OCI-LY7 (cell line): ENCODE measurements around the gene EHF. TPM values are rescaled to one million over a fixed set of nuclear protein-coding genes. Genes with fewer than 3 reads are reported as not detected.

Experiments used
- BruUV-seq: library from RNA; stranded (reverse); fragments of 400-500 nt; replicated peaks from 2 replicates; lab custom pipeline; 2021; lab: Mats Ljungman, UMichigan
- CTCF ChIA-PET: fragments of 300-600 bp; sonication (Branson Sonifier 250); formaldehyde crosslinking; loops from one replicate; lab custom pipeline; 2022; ENCODE audit warnings: antibody characterized with exemption; ENCODE audit not compliant: unreplicated experiment; lab: Charles Lee
- POLR2A ChIA-PET: fragments of 300-600 bp; sonication (Branson Sonifier 250); formaldehyde crosslinking; loops from one replicate; lab custom pipeline; 2022; ENCODE audit warnings: antibody characterized with exemption; lab: Charles Lee
- DNase-seq: peaks from one replicate; pipeline ENCODE4 v3.0.0-alpha.2; 2015; ENCODE audit warnings: low spot score
- H2AFZ ChIP-seq: fragments of 200-600 bp; sonication (generic), shearing (Covaris generic); 2 replicates; pipeline ENCODE4 v1.6.1; 2014; ENCODE audit warnings: mild to moderate bottlenecking, antibody characterized with exemption, low read length, moderate library complexity
- H3K27ac ChIP-seq: fragments of 200-600 bp; sonication (generic); 2 replicates; pipeline ENCODE4 v1.5.1; 2014; ENCODE audit warnings: mixed run types, low read depth, mild to moderate bottlenecking, moderate library complexity, low read length, inconsistent platforms; ENCODE audit not compliant: poor library complexity, severe bottlenecking
- H3K36me3 ChIP-seq: fragments of 200-600 bp; sonication (generic); 2 replicates; pipeline ENCODE4 v1.6.1; 2014; ENCODE audit warnings: mild to moderate bottlenecking, antibody characterized with exemption, low read length, moderate library complexity, mixed read lengths; ENCODE audit not compliant: insufficient read depth
- H3K4me1 ChIP-seq: fragments of 200-600 bp; sonication (generic); 2 replicates; pipeline ENCODE4 v1.5.1; 2014; ENCODE audit warnings: mild to moderate bottlenecking, low read length; ENCODE audit not compliant: insufficient read depth, poor library complexity, severe bottlenecking
- H3K4me2 ChIP-seq: fragments of 200-600 bp; sonication (generic); 2 replicates; pipeline ENCODE4 v1.6.1; 2014; ENCODE audit warnings: mild to moderate bottlenecking, low read length
- H3K4me3 ChIP-seq: fragments of 200-600 bp; sonication (generic); 2 replicates; pipeline ENCODE4 v1.5.1; 2014; ENCODE audit warnings: mild to moderate bottlenecking, low read depth, low read length; ENCODE audit not compliant: poor library complexity, severe bottlenecking
- H3K79me2 ChIP-seq: fragments of 200-600 bp; sonication (generic); 2 replicates; pipeline ENCODE4 v1.6.1; 2016; ENCODE audit warnings: low read depth, mild to moderate bottlenecking, low read length, moderate library complexity, mixed read lengths; ENCODE audit not compliant: insufficient read depth
- H3K9me2 ChIP-seq: fragments of 200-600 bp; sonication (generic); 2 replicates; pipeline ENCODE4 v1.6.1; 2016; ENCODE audit warnings: mild to moderate bottlenecking, low read length, mixed read lengths; ENCODE audit not compliant: insufficient read depth
- H3K9me3 ChIP-seq: fragments of 200-600 bp; sonication (generic); 2 replicates; pipeline ENCODE4 v1.6.1; 2014; ENCODE audit warnings: mild to moderate bottlenecking, mixed run types, low read length, mixed read lengths
- H4K20me1 ChIP-seq: fragments of 200-600 bp; sonication (generic); 2 replicates; pipeline ENCODE4 v1.6.1; 2014; ENCODE audit warnings: mild to moderate bottlenecking, antibody characterized with exemption, low read length, moderate library complexity, mixed read lengths; ENCODE audit not compliant: insufficient read depth
- EZH2phosphoT487 ChIP-seq: fragments of 200-600 bp; sonication (generic); IDR thresholded peaks from 2 replicates; pipeline ENCODE4 v1.6.1; 2018; ENCODE audit warnings: low read depth, borderline replicate concordance, mild to moderate bottlenecking, mixed run types, antibody characterized with exemption, low read length, moderate library complexity, mixed read lengths
- intact Hi-C: fragments of 100-400 bp; cut with micrococcal nuclease; formaldehyde crosslinking; loops from one replicate; pipeline ENCODE4 v1.10.0; 2022; ENCODE audit not compliant: unreplicated experiment
- total RNA-seq, 2 experiments: library from RNA; depleted of rRNA in 1 of 2; stranded (reverse); fragments of >200 nt in 1 of 2; shearing (Covaris generic) in 1 of 2; gene quantifications; 2 replicates each; pipeline ENCODE4 v1.2.3, GENCODE V29; 2014 to 2022
- TF ChIP-seq, protein P1 (sequence below): fragments of 200-600 bp; sonication (generic); conservative IDR thresholded peaks from 2 replicates; pipeline ENCODE4 v1.5.1; 2014; ENCODE audit warnings: mild to moderate bottlenecking, antibody characterized with exemption, low read length, moderate library complexity, mixed read lengths

Gene EHF
- total RNA-seq, 2 experiments from 2014 or later, result not detected

GRCh38 chr11:34676227-34676626 is 55.3 kb downstream of the EHF start:
- no peak for DNase-seq
- POLR2A ChIA-PET, result no interaction called here
- CTCF ChIA-PET, result no interaction called here
- H3K9me2 ChIP-seq, result no peaks in the 10 kb centered on the region
- H4K20me1 ChIP-seq, result no peaks in the 10 kb centered on the region
- H3K79me2 ChIP-seq, result no peaks in the 10 kb centered on the region
- no peak overlapping the region for H3K4me2 ChIP-seq
- no peak overlapping the region for H2AFZ ChIP-seq
- BruUV-seq, result no TSS peak
- H3K36me3 ChIP-seq, result no peaks in the 10 kb centered on the region
- H3K4me1 ChIP-seq, result no peaks in the 10 kb centered on the region
- intact Hi-C loops, result no loop called here
- TF ChIP-seq, protein P1, sequence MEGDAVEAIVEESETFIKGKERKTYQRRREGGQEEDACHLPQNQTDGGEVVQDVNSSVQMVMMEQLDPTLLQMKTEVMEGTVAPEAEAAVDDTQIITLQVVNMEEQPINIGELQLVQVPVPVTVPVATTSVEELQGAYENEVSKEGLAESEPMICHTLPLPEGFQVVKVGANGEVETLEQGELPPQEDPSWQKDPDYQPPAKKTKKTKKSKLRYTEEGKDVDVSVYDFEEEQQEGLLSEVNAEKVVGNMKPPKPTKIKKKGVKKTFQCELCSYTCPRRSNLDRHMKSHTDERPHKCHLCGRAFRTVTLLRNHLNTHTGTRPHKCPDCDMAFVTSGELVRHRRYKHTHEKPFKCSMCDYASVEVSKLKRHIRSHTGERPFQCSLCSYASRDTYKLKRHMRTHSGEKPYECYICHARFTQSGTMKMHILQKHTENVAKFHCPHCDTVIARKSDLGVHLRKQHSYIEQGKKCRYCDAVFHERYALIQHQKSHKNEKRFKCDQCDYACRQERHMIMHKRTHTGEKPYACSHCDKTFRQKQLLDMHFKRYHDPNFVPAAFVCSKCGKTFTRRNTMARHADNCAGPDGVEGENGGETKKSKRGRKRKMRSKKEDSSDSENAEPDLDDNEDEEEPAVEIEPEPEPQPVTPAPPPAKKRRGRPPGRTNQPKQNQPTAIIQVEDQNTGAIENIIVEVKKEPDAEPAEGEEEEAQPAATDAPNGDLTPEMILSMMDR, result no peak
- no peak for TF ChIP-seq EZH2phosphoT487
- H3K27ac ChIP-seq, result no peak overlapping the region
- no peak overlapping the region for H3K4me3 ChIP-seq
- H3K9me3 ChIP-seq, result no peaks in the 10 kb centered on the region

DNA sequence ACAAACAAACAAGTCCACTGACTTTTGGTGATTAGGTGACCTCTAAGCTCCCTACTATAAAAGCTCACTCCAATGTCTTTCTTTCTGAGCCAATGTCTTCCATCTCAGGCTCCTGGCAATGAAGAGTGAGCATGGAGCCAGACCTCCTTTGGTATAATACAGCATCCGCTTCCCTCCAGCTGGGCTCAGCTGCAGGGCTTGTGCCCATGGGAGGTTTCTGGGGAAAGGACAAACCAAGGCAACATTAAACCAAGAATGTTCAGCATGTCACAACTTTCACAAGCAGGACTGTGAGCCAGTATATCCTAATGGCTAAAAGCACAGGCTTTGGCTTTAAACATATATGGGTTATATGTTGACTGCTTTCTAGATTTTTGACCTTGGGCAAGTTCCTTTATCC is 58.8 kb downstream of the EHF start:
- no peak for DNase-seq
- BruUV-seq, result no TSS peak
- no peaks in the 10 kb centered on the region for H3K36me3 ChIP-seq
- H3K9me3 ChIP-seq, result no peaks in the 10 kb centered on the region
- TF ChIP-seq, protein P1, result no peak
- no peak for TF ChIP-seq EZH2phosphoT487
- no peaks in the 10 kb centered on the region for H3K9me2 ChIP-seq
- ChIA-PET CTCF (no interaction called here), POLR2A (no interaction called here)
- intact Hi-C loops, result no loop called here
- H3K4me3 ChIP-seq, result no peak overlapping the region
- H3K4me2 ChIP-seq, result no peak overlapping the region
- no peaks in the 10 kb centered on the region for H3K4me1 ChIP-seq
- H2AFZ ChIP-seq, result no peak overlapping the region
- no peaks in the 10 kb centered on the region for H4K20me1 ChIP-seq
- H3K79me2 ChIP-seq, result no peaks in the 10 kb centered on the region
- H3K27ac ChIP-seq, result no peak overlapping the region

GRCh38 chr11:34680206-34680605 is 59.3 kb downstream of the EHF start:
- ChIA-PET POLR2A (no interaction called here), CTCF (no interaction called here)
- TF ChIP-seq EZH2phosphoT487, result no peak
- TF ChIP-seq, protein P1, result no peak
- intact Hi-C loops, result no loop called here
- H3K4me3 ChIP-seq, result no peak overlapping the region
- BruUV-seq, result no TSS peak
- H2AFZ ChIP-seq, result no peak overlapping the region
- no peaks in the 10 kb centered on the region for H4K20me1 ChIP-seq
- no peaks in the 10 kb centered on the region for H3K79me2 ChIP-seq
- no peaks in the 10 kb centered on the region for H3K36me3 ChIP-seq
- no peak for DNase-seq
- no peak overlapping the region for H3K27ac ChIP-seq
- H3K9me2 ChIP-seq, result no peaks in the 10 kb centered on the region
- no peak overlapping the region for H3K4me2 ChIP-seq
- no peaks in the 10 kb centered on the region for H3K4me1 ChIP-seq
- H3K9me3 ChIP-seq, result no peaks in the 10 kb centered on the region
